Activated naive CD4-positive, alpha-beta T cell treated with anti-CD3 and anti-CD28 coated beads, Interleukin-2, amount 10 ng/mL, durations not matched to agents 5 hours and 36 hours (primary cell): Measurements from ENCODE around the gene RAB28. TPM values are rescaled to one million over a fixed set of nuclear protein-coding genes. Genes with fewer than 3 reads are reported as not detected.

Source experiments
- total RNA-seq, 2 experiments: library from RNA; stranded (reverse); gene quantifications; one replicate each; pipeline ENCODE4 v1.2.3, GENCODE V29; 2021

The RAB28 gene
- 10 to 100 TPM; 14.2 TPM for total RNA-seq

GRCh38 chr4:13484122-13484748 is at the start of gene RAB28:
RAB28 (minus strand) TSS chr4:13484340.

Other genes starting within 250 kb of the RAB28 start
- not detected for gene NKX3-2, start 60.2 kb upstream of the RAB28 start, total RNA-seq
- gene BOD1L1, start 143.4 kb upstream of the RAB28 start, total RNA-seq = 10 to 100 TPM; 41.5 to 42.6 TPM